ENCODE data around the gene FOXJ1. TPM values are rescaled to one million over a fixed set of nuclear protein-coding genes. Genes with fewer than 3 reads are reported as not detected.
A peak's percentile ranks its signal among the peaks of the same experiment; 100 is the strongest.

FOXJ1 gene
- total and polyA plus RNA-seq, 2 of the 13 experiments (the other 11 are each of a cell fraction or from before 2014, with no cell fraction given): 0.98 to 1.6 TPM

DNA sequence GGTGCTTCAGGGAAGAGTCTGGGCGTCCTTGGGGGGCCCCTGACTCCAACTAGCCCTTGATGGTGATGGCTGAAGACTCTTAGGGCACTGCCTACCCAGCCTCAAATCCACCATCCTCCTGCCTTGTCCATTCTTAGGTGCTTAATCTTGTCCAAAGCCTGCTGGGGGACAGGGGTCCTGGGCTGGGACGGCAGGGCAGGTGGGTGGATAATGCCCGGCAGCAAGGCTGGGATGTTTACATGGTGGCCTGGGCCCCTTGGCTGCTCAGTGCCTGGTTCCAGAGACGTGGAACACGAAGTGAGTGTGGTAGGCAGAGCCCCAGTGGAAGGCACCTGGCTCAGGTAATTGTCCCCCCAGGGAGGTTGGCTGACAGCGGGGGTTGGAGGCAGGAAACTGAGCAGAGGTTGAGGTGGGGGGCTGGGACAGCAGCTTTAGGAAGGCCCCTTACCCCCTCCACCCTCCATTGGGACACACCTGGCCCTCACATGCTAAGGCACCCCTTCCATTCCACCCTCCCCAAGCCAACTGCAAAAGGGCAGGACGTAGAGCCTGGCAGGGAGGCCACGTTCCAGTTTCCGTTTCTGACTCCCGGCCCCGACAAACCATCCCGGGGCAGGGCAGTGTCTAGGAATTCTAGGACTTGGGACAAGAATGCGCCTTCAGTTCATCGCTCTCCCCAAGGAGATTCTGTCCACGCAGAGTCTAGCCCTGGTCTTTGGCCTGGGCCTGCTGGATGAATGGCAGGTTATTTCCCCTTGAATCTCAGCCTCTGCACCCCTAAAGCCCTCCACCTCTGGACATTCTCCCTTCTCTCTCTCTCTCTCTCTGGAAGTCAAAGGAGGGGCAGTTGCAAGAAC is 1.9 kb downstream of the FOXJ1 start (continued):
- TF ChIP-seq, protein P1, sequence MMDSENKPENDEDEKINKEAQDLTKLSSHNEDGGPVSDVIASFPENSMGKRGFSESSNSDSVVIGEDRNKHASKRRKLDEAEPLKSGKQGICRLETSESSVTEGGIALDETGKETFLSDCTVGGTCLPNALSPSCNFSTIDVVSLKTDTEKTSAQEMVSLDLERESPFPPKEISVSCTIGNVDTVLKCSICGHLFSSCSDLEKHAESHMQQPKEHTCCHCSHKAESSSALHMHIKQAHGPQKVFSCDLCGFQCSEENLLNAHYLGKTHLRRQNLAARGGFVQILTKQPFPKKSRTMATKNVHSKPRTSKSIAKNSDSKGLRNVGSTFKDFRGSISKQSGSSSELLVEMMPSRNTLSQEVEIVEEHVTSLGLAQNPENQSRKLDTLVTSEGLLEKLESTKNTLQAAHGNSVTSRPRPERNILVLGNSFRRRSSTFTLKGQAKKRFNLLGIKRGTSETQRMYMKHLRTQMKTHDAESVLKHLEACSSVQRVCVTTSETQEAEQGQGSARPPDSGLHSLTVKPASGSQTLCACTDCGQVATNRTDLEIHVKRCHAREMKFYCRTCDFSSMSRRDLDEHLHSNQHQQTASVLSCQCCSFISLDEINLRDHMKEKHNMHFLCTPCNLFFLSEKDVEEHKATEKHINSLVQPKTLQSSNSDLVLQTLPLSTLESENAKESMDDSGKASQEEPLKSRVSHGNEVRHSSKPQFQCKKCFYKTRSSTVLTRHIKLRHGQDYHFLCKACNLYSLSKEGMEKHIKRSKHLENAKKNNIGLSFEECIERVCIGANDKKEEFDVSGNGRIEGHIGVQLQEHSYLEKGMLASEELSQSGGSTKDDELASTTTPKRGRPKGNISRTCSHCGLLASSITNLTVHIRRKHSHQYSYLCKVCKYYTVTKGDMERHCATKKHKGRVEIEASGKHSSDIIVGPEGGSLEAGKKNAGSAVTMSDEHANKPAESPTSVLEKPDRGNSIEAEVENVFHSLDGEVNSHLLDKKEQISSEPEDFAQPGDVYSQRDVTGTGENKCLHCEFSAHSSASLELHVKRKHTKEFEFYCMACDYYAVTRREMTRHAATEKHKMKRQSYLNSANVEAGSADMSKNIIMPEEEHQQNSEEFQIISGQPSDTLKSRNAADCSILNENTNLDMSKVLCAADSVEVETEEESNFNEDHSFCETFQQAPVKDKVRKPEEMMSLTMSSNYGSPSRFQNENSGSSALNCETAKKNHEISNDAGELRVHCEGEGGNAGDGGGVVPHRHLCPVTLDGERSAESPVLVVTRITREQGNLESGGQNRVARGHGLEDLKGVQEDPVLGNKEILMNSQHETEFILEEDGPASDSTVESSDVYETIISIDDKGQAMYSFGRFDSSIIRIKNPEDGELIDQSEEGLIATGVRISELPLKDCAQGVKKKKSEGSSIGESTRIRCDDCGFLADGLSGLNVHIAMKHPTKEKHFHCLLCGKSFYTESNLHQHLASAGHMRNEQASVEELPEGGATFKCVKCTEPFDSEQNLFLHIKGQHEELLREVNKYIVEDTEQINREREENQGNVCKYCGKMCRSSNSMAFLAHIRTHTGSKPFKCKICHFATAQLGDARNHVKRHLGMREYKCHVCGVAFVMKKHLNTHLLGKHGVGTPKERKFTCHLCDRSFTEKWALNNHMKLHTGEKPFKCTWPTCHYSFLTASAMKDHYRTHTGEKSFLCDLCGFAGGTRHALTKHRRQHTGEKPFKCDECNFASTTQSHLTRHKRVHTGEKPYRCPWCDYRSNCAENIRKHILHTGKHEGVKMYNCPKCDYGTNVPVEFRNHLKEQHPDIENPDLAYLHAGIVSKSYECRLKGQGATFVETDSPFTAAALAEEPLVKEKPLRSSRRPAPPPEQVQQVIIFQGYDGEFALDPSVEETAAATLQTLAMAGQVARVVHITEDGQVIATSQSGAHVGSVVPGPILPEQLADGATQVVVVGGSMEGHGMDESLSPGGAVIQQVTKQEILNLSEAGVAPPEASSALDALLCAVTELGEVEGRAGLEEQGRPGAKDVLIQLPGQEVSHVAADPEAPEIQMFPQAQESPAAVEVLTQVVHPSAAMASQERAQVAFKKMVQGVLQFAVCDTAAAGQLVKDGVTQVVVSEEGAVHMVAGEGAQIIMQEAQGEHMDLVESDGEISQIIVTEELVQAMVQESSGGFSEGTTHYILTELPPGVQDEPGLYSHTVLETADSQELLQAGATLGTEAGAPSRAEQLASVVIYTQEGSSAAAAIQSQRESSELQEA (CRISPR knock-in tag; IDR thresholded peaks at IDR 0.05; ENCODE audit: not compliant biosample characterization): peak; percentile 11
- no peak for TF ChIP-seq ZNF160 (CRISPR knock-in tag; IDR thresholded peaks at IDR 0.05)
- TF ChIP-seq, protein P2, sequence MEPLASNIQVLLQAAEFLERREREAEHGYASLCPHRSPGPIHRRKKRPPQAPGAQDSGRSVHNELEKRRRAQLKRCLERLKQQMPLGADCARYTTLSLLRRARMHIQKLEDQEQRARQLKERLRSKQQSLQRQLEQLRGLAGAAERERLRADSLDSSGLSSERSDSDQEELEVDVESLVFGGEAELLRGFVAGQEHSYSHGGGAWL (CRISPR knock-in tag; IDR thresholded peaks at IDR 0.05): no peak; the same call in 1 of the 2 replicates
- TF ChIP-seq, protein P3, sequence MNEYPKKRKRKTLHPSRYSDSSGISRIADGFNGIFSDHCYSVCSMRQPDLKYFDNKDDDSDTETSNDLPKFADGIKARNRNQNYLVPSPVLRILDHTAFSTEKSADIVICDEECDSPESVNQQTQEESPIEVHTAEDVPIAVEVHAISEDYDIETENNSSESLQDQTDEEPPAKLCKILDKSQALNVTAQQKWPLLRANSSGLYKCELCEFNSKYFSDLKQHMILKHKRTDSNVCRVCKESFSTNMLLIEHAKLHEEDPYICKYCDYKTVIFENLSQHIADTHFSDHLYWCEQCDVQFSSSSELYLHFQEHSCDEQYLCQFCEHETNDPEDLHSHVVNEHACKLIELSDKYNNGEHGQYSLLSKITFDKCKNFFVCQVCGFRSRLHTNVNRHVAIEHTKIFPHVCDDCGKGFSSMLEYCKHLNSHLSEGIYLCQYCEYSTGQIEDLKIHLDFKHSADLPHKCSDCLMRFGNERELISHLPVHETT (CRISPR knock-in tag; conservative IDR thresholded peaks at IDR 0.05): no peak
- no peak for TF ChIP-seq KDM6A (CRISPR knock-in tag; IDR thresholded peaks at IDR 0.05; ENCODE audit: low read depth)
- TF ChIP-seq, protein P4, sequence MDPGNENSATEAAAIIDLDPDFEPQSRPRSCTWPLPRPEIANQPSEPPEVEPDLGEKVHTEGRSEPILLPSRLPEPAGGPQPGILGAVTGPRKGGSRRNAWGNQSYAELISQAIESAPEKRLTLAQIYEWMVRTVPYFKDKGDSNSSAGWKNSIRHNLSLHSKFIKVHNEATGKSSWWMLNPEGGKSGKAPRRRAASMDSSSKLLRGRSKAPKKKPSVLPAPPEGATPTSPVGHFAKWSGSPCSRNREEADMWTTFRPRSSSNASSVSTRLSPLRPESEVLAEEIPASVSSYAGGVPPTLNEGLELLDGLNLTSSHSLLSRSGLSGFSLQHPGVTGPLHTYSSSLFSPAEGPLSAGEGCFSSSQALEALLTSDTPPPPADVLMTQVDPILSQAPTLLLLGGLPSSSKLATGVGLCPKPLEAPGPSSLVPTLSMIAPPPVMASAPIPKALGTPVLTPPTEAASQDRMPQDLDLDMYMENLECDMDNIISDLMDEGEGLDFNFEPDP (CRISPR knock-in tag; conservative IDR thresholded peaks at IDR 0.05): 0 out of 2 replicates have a peak, but pooled peaks have one; percentile 68
- TF ChIP-seq FIP1L1 (IDR thresholded peaks at IDR 0.05; ENCODE audit: borderline replicate concordance, insufficient read depth, low read depth, low read length): no peak
- TF ChIP-seq ELF1 (CRISPR knock-in tag; IDR thresholded peaks at IDR 0.05): no peak
- TF ChIP-seq NR1H2 (CRISPR knock-in tag; IDR thresholded peaks at IDR 0.05; ENCODE audit: borderline replicate concordance, low read depth): no peak
- TF ChIP-seq, protein P5, sequence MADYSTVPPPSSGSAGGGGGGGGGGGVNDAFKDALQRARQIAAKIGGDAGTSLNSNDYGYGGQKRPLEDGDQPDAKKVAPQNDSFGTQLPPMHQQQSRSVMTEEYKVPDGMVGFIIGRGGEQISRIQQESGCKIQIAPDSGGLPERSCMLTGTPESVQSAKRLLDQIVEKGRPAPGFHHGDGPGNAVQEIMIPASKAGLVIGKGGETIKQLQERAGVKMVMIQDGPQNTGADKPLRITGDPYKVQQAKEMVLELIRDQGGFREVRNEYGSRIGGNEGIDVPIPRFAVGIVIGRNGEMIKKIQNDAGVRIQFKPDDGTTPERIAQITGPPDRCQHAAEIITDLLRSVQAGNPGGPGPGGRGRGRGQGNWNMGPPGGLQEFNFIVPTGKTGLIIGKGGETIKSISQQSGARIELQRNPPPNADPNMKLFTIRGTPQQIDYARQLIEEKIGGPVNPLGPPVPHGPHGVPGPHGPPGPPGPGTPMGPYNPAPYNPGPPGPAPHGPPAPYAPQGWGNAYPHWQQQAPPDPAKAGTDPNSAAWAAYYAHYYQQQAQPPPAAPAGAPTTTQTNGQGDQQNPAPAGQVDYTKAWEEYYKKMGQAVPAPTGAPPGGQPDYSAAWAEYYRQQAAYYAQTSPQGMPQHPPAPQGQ (CRISPR knock-in tag; IDR thresholded peaks at IDR 0.05; ENCODE audit: borderline replicate concordance): no peak
- TF ChIP-seq MAZ (IDR thresholded peaks at IDR 0.05; ENCODE audit: borderline replicate concordance, low read depth, low read length): no peak
- TF ChIP-seq MAZ (CRISPR knock-in tag; IDR thresholded peaks at IDR 0.05; ENCODE audit: low read depth): peak; percentile 11; the same call in 1 of the 2 replicates
- TF ChIP-seq ZNF180 (CRISPR knock-in tag; IDR thresholded peaks at IDR 0.05; ENCODE audit: borderline replicate concordance, low read depth): peak; percentile 86; the same call in 1 of the 2 replicates
- TF ChIP-seq FLYWCH1 (CRISPR knock-in tag; IDR thresholded peaks at IDR 0.05): peak; percentile 65; the same call in 1 of the 2 replicates
